Activated T-helper 1 cell treated with anti-CD3 and anti-CD28 coated beads, Interleukin-12 subunit alpha, Interleukin-12 subunit beta, Interleukin-2, Interleukin-4 antibody, amounts not matched to agents 30 ng/mL and 10 ng/mL and 1 ng/mL, durations not matched to agents 14 hours and 24 hours and 36 hours (primary cell): ENCODE measurements around the gene ZNF552. TPM values are rescaled to one million over a fixed set of nuclear protein-coding genes. Genes with fewer than 3 reads are reported as not detected.

Experiments used
- total RNA-seq: library from RNA; stranded (reverse); gene quantifications from 2 replicates; pipeline ENCODE4 v1.2.3, GENCODE V29; 2022

The ZNF552 gene
- total RNA-seq, 1 donor from 2014 or later = 10.7 TPM

Other genes starting within 250 kb of the ZNF552 start
- 3.2 and 3.7 TPM in 2 replicates for gene ZNF416, start 236.0 kb downstream of the ZNF552 start, total RNA-seq
- gene ZIK1, start 230.8 kb downstream of the ZNF552 start, total RNA-seq = 3.9 and 4.0 TPM in 2 replicates
- gene ZNF530, start 215.0 kb downstream of the ZNF552 start, total RNA-seq = 5.4 and 7.3 TPM in 2 replicates
- gene ZNF134, start 200.7 kb downstream of the ZNF552 start, total RNA-seq = 8.4 and 9.4 TPM in 2 replicates
- 8.3 and 8.4 TPM in 2 replicates for gene ZNF211, start 181.7 kb downstream of the ZNF552 start, total RNA-seq
- gene ZSCAN4, start 146.0 kb downstream of the ZNF552 start, total RNA-seq = not detected in 2 replicates
- gene ZNF551, start 132.9 kb downstream of the ZNF552 start, total RNA-seq = 9.6 and 11.1 TPM in 2 replicates
- gene ZNF154, start 105.7 kb downstream of the ZNF552 start, total RNA-seq = 4.6 and 4.7 TPM in 2 replicates
- gene ZNF671, start 87.3 kb downstream of the ZNF552 start, total RNA-seq = 4.9 and 5.5 TPM in 2 replicates
- gene ZNF776, start 68.1 kb downstream of the ZNF552 start, total RNA-seq = 6.8 and 6.9 TPM in 2 replicates
- gene ZNF586, start 45.2 kb downstream of the ZNF552 start, total RNA-seq = 13.6 and 13.8 TPM in 2 replicates
- gene ZNF587B, start 15.4 kb upstream of the ZNF552 start, total RNA-seq = 25.1 and 26.7 TPM in 2 replicates
- gene ZNF587, start 34.9 kb upstream of the ZNF552 start, total RNA-seq = 29.4 and 29.6 TPM in 2 replicates
- gene ZNF814, start 74.1 kb upstream of the ZNF552 start, total RNA-seq = 14.1 and 15.7 TPM in 2 replicates
- 10.9 and 11.6 TPM in 2 replicates for gene ZNF417, start 101.7 kb upstream of the ZNF552 start, total RNA-seq
- gene ZNF418, start 120.5 kb upstream of the ZNF552 start, total RNA-seq = 0.70 and 3.6 TPM in 2 replicates
- gene ZNF256, start 132.8 kb upstream of the ZNF552 start, total RNA-seq = 2.5 and 3.4 TPM in 2 replicates
- gene C19orf18, start 159.6 kb upstream of the ZNF552 start, total RNA-seq = not detected in 2 replicates
- gene ZNF606, start 187.9 kb upstream of the ZNF552 start, total RNA-seq = 6.3 and 6.4 TPM in 2 replicates
- not detected in 2 replicates for gene ZSCAN1, start 219.1 kb upstream of the ZNF552 start, total RNA-seq
- 0.05 and 0.16 TPM in 2 replicates for gene ZNF135, start 244.4 kb upstream of the ZNF552 start, total RNA-seq